Measurements from ENCODE around the gene PIP4K2C. TPM values are rescaled to one million over a fixed set of nuclear protein-coding genes. Genes with fewer than 3 reads are reported as not detected.
A peak's percentile ranks its signal among the peaks of the same experiment; 100 is the strongest.

PIP4K2C gene
- total and polyA plus RNA-seq, 10 of the 15 experiments (the other 5 are each of a cell fraction or from before 2014, with no cell fraction given), result 4.8 to 25.1 (median 14.9) TPM

- no peak for TF ChIP-seq BMI1 (IDR thresholded peaks at IDR 0.05; ENCODE audit: borderline replicate concordance)
- TF ChIP-seq, protein P1, sequence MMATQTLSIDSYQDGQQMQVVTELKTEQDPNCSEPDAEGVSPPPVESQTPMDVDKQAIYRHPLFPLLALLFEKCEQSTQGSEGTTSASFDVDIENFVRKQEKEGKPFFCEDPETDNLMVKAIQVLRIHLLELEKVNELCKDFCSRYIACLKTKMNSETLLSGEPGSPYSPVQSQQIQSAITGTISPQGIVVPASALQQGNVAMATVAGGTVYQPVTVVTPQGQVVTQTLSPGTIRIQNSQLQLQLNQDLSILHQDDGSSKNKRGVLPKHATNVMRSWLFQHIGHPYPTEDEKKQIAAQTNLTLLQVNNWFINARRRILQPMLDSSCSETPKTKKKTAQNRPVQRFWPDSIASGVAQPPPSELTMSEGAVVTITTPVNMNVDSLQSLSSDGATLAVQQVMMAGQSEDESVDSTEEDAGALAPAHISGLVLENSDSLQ (IDR thresholded peaks at IDR 0.05), result no peak
- TF ChIP-seq TARDBP (IDR thresholded peaks at IDR 0.05; ENCODE audit: borderline replicate concordance), result peak; percentile 67; the same call in 1 of the 2 replicates
- TF ChIP-seq BRCA1 (IDR thresholded peaks at IDR 0.05; ENCODE audit: low read depth, low read length), result no peak
- 0 out of 2 replicates have a peak, but pooled peaks have one; percentile 17 for TF ChIP-seq PML (IDR thresholded peaks at IDR 0.05; ENCODE audit: low read length)
- no peak for TF ChIP-seq EED (IDR thresholded peaks at IDR 0.05; ENCODE audit: low read depth)
- no peak for TF ChIP-seq MEF2B (IDR thresholded peaks at IDR 0.05; ENCODE audit: partially characterized antibody, poor library complexity, severe bottlenecking)
- TF ChIP-seq SIN3A (IDR thresholded peaks at IDR 0.05; ENCODE audit: low read depth, low read length), result no peak
- TF ChIP-seq ZNF622 (IDR thresholded peaks at IDR 0.05), result no peak
- no peak for TF ChIP-seq TAF1 (IDR thresholded peaks at IDR 0.05; ENCODE audit: borderline replicate concordance, low read depth, low read length)
- no peak for TF ChIP-seq ASH2L (IDR thresholded peaks at IDR 0.05; ENCODE audit: borderline replicate concordance, low read depth)
- TF ChIP-seq ZBTB4 (CRISPR knock-in tag; IDR thresholded peaks at IDR 0.05), result no peak
- TF ChIP-seq, protein P2, sequence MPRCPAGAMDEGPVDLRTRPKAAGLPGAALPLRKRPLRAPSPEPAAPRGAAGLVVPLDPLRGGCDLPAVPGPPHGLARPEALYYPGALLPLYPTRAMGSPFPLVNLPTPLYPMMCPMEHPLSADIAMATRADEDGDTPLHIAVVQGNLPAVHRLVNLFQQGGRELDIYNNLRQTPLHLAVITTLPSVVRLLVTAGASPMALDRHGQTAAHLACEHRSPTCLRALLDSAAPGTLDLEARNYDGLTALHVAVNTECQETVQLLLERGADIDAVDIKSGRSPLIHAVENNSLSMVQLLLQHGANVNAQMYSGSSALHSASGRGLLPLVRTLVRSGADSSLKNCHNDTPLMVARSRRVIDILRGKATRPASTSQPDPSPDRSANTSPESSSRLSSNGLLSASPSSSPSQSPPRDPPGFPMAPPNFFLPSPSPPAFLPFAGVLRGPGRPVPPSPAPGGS (IDR thresholded peaks at IDR 0.05; ENCODE audit: borderline replicate concordance, insufficient read depth, low read depth, low read length, poor library complexity, severe bottlenecking), result no peak
- TF ChIP-seq IRF3 (IDR thresholded peaks at IDR 0.05), result no peak
- TF ChIP-seq, protein P3, sequence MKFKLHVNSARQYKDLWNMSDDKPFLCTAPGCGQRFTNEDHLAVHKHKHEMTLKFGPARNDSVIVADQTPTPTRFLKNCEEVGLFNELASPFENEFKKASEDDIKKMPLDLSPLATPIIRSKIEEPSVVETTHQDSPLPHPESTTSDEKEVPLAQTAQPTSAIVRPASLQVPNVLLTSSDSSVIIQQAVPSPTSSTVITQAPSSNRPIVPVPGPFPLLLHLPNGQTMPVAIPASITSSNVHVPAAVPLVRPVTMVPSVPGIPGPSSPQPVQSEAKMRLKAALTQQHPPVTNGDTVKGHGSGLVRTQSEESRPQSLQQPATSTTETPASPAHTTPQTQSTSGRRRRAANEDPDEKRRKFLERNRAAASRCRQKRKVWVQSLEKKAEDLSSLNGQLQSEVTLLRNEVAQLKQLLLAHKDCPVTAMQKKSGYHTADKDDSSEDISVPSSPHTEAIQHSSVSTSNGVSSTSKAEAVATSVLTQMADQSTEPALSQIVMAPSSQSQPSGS (IDR thresholded peaks at IDR 0.05; ENCODE audit: low read length), result peak; percentile 98
- TF ChIP-seq NR2F1 (conservative IDR thresholded peaks at IDR 0.05), result no peak
- no peak for TF ChIP-seq ZNF217 (IDR thresholded peaks at IDR 0.05)
- no peak for TF ChIP-seq SREBF2 (IDR thresholded peaks at IDR 0.05; ENCODE audit: low read length)
Observed at GRCh38 chr12:57547288-57548012, 43.5 kb upstream of the PIP4K2C start (continued).
